WTC11 (cell line): ENCODE results near the gene TANC1.

Experiments
- FOXP1 ChIP-seq: sonication (generic); formaldehyde crosslinking; IDR thresholded peaks from 2 replicates; pipeline ENCODE4 v1.8.0; 2022; ENCODE audit warnings: missing genetic modification reagents, mild to moderate bottlenecking, moderate library complexity, borderline replicate concordance
- GABPB1 ChIP-seq: sonication (generic); formaldehyde crosslinking; IDR thresholded peaks from 2 replicates; pipeline ENCODE4 v1.8.1; 2023; ENCODE audit warnings: mild to moderate bottlenecking, missing genetic modification reagents
- ZNF416 ChIP-seq: fragments of 250-450 bp; sonication (Bioruptor Pico); IDR thresholded peaks from 2 replicates; pipeline ENCODE4 v1.9.0; 2021; ENCODE audit warnings: mild to moderate bottlenecking, inconsistent platforms
- TF ChIP-seq, protein P1 (sequence below): sonication (generic); formaldehyde crosslinking; IDR thresholded peaks from 2 replicates; pipeline ENCODE4 v1.8.1; 2022; ENCODE audit warnings: low read depth, missing genetic modification reagents, borderline replicate concordance

DNA sequence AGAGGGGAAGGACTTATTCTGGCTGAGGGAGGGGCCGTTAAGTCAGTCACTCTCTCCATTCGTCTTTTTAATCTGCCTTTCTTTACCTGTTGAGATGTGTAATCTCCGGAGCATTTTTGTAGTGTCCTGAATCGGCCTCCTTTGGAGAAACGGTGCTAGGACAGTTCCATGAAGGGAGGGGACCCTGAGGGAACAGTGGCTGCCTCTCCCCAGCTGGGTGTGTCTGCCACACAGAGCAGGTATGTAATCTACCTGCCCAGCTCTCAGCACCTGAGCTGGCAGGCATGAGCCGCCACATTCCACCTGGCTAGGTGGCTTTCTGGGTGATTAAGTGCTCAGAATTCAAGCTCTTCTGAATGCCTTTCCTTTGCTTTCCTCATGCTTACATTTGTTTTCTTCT lies 186.9 kb downstream of the TANC1 start:
- TF ChIP-seq FOXP1 (no peak), GABPB1 (CRISPR knock-in tag) (no peak), ZNF416 (CRISPR knock-in tag) (no peak)
- TF ChIP-seq, protein P1, sequence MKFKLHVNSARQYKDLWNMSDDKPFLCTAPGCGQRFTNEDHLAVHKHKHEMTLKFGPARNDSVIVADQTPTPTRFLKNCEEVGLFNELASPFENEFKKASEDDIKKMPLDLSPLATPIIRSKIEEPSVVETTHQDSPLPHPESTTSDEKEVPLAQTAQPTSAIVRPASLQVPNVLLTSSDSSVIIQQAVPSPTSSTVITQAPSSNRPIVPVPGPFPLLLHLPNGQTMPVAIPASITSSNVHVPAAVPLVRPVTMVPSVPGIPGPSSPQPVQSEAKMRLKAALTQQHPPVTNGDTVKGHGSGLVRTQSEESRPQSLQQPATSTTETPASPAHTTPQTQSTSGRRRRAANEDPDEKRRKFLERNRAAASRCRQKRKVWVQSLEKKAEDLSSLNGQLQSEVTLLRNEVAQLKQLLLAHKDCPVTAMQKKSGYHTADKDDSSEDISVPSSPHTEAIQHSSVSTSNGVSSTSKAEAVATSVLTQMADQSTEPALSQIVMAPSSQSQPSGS: no peak
